Duodenal mucosa (tissue), 2 donors: ENCODE measurements around the gene TTBK1.

ENCODE experiments used
- H3K27ac ChIP-seq: one replicate; pipeline ENCODE4 v1.7.0; 2013; ENCODE audit warnings: low read depth, low read length
- H3K27me3 ChIP-seq, 2 donors: one replicate each; pipeline ENCODE4 v1.7.0; 2013; ENCODE audit warnings: low read length in 2 of 2, control low read depth in 1 of 2; ENCODE audit not compliant: insufficient read depth in 2 of 2, control insufficient read depth in 1 of 2
- H3K36me3 ChIP-seq, 2 donors: one replicate each; pipeline ENCODE4 v1.7.0; 2013; ENCODE audit warnings: low read length in 2 of 2, control low read depth in 1 of 2; ENCODE audit not compliant: insufficient read depth in 2 of 2, control insufficient read depth in 1 of 2
- H3K4me1 ChIP-seq, 2 donors: one replicate each; pipeline ENCODE4 v1.7.0; 2013; ENCODE audit warnings: low read length in 2 of 2, control low read depth in 1 of 2; ENCODE audit not compliant: insufficient read depth in 2 of 2, control insufficient read depth in 1 of 2
- H3K4me3 ChIP-seq, 2 donors: one replicate each; pipeline ENCODE4 v1.7.0; 2013; ENCODE audit warnings: low read length in 2 of 2, low read depth in 1 of 2
- H3K9ac ChIP-seq, 2 donors: one replicate each; pipeline ENCODE4 v1.7.0; 2013; ENCODE audit warnings: low read length in 2 of 2, low read depth in 1 of 2
- H3K9me3 ChIP-seq, 2 donors: one replicate each; pipeline ENCODE4 v1.7.0; 2013; ENCODE audit warnings: low read length in 2 of 2, control low read depth in 1 of 2; ENCODE audit not compliant: control insufficient read depth in 1 of 2

Gene TTBK1

DNA sequence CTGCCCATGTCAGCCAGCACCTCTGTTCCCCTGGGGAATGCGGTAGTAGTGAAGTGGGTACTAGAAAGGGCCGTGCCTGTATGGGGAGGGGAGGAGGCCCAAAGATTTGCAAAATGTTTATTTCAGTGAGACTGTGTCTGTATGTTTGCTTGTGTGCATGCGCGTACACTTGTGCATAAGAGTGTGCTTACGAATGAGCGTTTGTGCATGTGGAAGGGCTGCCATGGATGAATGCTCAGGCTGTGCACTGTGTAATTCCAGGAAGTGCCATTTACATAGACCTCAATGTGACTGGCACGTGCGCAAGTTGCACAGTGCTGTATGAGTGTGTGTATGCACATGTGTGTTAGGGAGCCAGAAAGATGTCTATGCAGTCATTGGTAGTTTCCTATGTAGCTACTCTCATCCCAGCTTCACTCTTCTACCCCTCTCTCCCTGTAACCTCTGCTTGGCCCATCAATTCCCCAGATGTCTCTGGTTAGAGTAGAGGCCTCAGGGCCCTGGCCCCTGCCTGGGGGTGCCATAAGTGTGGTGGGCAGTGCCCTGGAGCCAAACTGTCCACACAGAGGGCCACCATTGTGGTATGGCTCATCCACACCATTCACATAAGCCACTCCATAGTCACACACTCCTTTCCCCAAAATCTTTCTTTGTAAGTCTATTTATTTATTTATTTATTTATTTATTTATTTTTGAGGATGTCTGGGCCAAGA lies 28.0 kb downstream of the TTBK1 start:
- peak overlapping the region; percentile 33 for H3K27ac ChIP-seq

DNA sequence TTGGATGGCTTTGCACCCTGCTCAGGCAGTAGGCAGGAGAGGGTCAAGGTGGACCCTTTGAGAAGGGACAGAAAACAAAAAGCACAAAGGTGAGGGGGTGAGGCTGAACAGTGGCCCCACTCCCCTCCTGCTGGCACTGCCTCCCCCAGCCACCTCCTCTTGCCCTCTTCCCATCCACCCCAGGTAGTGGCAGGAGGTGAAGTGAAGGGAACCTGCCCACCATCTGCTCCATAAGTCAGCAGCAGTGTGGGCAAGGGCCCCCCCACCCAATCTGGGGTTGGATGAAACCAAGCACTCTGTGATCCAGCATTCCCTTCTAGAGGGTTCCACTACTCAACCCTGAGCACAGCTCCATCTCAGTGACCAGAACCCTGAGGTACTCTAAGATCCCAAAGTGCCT lies 28.7 kb downstream of the TTBK1 start:
- Histone ChIP-seq H3K9ac (no peak overlapping the region), H3K27me3 (peaks cover 0 to 3% of the 10 kb centered on the region in 2 donors), H3K9me3 (no peaks in the 10 kb centered on the region), H3K27ac (no peak overlapping the region), H3K36me3 (no peaks in the 10 kb centered on the region), H3K4me3 (no peak overlapping the region), H3K4me1 (peaks cover 58 to 77% of the 10 kb centered on the region in 2 donors)

More for the DNA sequence above, 28.0 kb downstream of the TTBK1 start:
- peaks cover 0 to 3% of the 10 kb centered on the region in 2 donors for H3K27me3 ChIP-seq
- H3K4me3 ChIP-seq, result no peak overlapping the region
- peaks cover 55 to 70% of the 10 kb centered on the region in 2 donors for H3K4me1 ChIP-seq
- no peaks in the 10 kb centered on the region for H3K36me3 ChIP-seq
- H3K9me3 ChIP-seq, result no peaks in the 10 kb centered on the region
- H3K9ac ChIP-seq, result peak overlapping the region; percentile 28 to 30

DNA sequence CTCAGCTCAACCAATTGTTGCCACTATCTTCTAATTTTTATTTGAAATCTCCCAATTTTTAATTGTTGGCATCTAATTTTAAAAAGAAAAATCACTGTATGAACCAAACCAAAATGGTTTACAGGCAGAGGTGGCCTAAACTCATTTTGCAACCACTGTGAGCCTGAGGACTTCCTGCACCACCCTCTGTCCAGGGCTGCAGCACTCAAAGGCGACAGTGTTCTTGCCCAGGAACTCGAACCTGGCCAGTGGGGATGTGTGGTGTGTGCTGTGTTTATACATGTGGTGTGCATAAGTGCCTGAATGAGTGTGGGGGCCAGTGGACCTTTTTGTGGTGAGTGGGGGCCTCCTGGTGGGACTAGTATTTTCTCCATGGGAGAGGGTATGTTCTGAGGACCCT lies 30.4 kb downstream of the TTBK1 start:
- H3K9me3 ChIP-seq, result no peaks in the 10 kb centered on the region
- peaks cover 0 to 3% of the 10 kb centered on the region in 2 donors for H3K27me3 ChIP-seq
- peaks cover 48 to 77% of the 10 kb centered on the region in 2 donors for H3K4me1 ChIP-seq
- peak overlapping the region in 1 of 2 donors; percentile 83 for H3K9ac ChIP-seq
- H3K4me3 ChIP-seq, result no peak overlapping the region
- no peaks in the 10 kb centered on the region for H3K36me3 ChIP-seq
- H3K27ac ChIP-seq, result no peak overlapping the region

DNA sequence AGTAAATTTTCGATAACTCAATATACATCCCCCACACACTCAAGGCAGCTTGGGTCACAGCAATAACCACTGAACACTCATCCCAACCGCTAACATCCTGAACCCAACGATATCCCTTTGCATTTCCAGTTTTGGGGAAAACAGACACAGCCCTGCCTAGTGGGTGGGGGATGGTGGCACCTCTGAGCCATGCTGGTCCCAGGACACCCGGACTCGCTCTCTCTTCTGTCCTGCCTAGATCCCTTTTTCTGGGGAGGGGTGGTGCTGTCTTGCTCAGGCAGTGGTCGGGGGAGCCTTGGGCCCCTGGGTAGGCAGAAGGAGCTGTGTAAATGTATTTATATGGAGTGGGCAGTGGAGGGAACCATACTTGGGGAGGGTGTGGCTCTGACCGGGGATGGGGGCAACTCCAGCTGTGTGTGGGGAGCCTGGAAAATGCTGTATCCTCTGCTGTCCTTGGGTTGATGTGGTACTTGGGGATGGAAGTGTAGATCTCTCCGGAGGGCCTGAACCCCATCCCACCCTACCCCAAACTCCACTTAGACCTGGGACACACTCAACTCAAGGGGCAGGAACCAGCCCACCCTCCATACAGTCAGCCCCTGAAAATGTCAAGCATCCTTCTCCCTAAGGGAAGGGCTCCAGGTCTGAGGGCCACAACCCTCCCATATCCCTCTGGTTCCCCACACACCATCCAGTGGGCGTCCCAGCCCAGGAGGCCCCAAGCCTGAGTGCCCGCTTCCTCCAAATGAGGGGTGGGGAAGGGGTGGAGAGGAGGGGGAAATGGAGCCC lies 31.0 kb downstream of the TTBK1 start:
- no peaks in the 10 kb centered on the region for H3K9me3 ChIP-seq
- H3K27me3 ChIP-seq, result no peaks in the 10 kb centered on the region
- H3K27ac ChIP-seq, result peak overlapping the region; percentile 77
- no peaks in the 10 kb centered on the region for H3K36me3 ChIP-seq
- peak overlapping the region; percentile 67 to 77 for H3K4me3 ChIP-seq
- peaks cover 48 to 77% of the 10 kb centered on the region in 2 donors for H3K4me1 ChIP-seq
- H3K9ac ChIP-seq, result peak overlapping the region; percentile 81 to 83

DNA sequence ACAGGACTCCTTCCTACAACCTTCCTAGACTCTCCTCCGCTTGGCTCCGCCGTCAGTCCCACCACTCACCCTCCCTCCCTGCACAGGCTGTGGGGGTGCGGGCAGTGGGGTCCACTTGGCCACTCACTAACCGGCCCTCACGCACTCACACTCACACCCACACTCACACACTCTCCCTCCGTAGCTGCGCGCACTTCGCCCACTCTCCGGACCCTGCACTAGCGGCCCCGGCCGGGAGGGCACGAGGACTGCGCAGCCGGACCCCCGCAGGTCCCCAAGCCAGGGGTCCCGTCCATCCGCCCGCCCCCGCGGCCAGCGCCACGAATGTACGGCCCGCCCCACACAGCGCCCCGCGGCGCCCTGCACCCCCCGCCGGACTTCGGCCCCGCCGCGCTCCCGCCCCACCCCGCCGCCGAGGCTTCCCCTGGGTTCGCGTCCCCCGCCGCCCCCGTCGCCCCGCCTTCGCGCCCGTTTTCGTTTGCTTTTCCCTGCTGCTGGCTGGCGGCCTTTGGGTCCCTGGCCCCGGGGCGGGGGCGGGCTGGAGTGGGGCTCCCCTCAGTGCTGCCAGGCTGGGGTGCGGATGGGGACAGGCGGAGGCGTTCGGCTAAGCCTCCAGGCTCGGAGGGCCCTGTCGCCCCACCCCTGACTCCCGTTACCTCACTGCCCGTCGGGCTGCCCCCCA lies 31.8 kb downstream of the TTBK1 start:
- peaks cover 47 to 73% of the 10 kb centered on the region in 2 donors for H3K4me1 ChIP-seq
- peak overlapping the region; percentile 67 to 77 for H3K4me3 ChIP-seq
- peak overlapping the region; percentile 81 to 83 for H3K9ac ChIP-seq
- no peaks in the 10 kb centered on the region for H3K9me3 ChIP-seq
- no peaks in the 10 kb centered on the region for H3K27me3 ChIP-seq
- H3K36me3 ChIP-seq, result no peaks in the 10 kb centered on the region
- H3K27ac ChIP-seq, result peak overlapping the region; percentile 85

DNA sequence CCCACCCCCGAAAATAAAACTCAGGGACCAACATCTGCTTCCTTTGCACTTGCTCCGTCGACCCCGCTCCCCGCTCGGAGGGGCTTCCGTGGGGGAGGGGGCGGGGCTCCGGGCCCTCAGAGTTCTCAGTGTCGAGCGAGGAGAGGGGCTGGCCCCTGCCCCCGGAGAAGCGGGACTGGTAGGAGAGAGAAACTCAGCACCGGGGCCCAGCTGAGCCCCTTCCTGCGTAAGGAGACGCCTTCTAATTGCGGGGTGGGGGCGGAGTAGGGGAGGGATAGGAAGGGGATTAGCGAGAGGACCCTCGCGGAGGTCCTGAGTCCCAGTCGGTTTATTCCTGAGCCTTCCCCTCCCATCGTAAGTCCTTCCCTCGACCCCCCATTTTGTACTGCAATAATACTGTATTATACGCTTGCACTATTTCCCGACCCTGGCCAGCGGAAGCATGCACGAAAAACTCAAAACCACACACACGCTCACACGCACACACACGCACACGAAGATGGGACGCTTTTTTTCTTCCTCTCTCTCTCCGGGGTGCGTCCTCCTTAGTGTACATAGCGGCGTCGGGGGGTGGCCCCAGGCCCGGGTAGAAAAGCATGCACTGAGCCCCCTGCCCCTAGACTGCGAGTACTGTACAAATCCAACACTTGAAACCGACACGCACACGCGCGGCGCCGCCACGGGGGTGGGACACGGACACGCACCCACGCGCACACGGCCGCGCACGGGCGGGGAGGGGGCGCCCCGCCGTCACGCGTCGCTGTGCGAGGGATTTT lies 32.7 kb downstream of the TTBK1 start:
- Histone ChIP-seq H3K9ac (peak overlapping the region; percentile 12 to 75), H3K4me3 (peak overlapping the region; percentile 56 to 67), H3K9me3 (no peaks in the 10 kb centered on the region), H3K27me3 (no peaks in the 10 kb centered on the region), H3K27ac (peak overlapping the region; percentile 85), H3K36me3 (no peaks in the 10 kb centered on the region), H3K4me1 (peaks cover 42 to 64% of the 10 kb centered on the region in 2 donors)

DNA sequence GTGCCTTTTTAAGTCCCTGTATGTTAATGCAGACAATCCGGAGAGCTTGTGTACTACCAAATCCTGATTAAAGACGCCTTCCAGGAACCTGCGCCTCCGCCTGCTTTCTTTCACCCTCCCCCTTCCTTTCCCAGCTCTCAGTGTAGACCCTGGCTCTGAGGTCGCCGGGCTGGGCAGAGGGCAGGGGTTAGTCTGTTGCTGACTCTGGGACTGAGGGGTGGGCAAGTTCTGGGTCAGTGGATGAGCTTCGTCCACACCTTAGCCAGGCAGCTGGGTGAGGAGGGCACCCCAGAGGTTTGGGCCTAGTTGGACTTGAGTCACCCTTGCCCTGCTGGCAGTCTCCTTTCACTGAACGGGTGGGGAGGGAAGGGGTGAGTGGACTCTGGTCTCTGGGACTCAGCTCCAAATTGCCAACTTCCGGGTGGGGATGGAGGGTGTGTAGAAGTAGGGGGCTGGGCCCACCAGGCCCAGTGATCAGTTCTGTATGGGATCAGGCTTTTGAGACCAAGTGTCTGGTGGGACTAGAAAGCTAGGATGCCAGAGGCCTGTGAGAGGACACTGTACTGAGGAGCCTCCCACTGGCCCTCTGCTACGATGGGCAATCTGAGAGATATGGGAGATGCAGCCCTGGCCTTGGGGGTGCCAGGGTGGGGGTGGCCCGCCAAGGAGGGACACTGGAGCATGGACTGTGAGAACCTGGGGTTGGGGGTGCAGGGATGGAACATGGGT lies 33.5 kb downstream of the TTBK1 start:
- Histone ChIP-seq H3K27ac (peak overlapping the region; percentile 85), H3K9me3 (no peaks in the 10 kb centered on the region), H3K4me3 (peak overlapping the region; percentile 56 to 67), H3K36me3 (no peaks in the 10 kb centered on the region), H3K9ac (peak overlapping the region; percentile 18 to 75), H3K4me1 (peaks cover 38 to 59% of the 10 kb centered on the region in 2 donors), H3K27me3 (no peaks in the 10 kb centered on the region)

DNA sequence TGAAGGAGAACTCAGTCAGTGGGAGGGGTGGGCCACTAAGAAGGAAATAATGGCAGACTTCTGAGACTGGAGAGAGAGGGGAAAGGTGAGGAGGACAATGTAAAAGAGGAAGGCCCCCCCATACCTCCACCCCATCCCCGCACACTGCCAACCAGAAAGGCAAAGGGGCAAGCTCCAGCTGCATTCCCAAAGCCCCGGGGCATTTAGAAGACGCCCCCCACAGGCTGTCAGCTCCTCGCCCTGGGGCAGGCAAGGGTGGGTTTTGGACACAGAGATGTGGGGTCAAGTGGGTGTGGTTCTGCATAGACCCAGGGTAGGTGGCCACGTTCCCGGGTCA lies 34.0 kb downstream of the TTBK1 start:
- H3K4me3 ChIP-seq, result peak overlapping the region in 1 of 2 donors; percentile 1
- peak overlapping the region; percentile 85 for H3K27ac ChIP-seq
- peak overlapping the region; percentile 18 to 75 for H3K9ac ChIP-seq
- H3K4me1 ChIP-seq, result peaks cover 38 to 54% of the 10 kb centered on the region in 2 donors
- H3K27me3 ChIP-seq, result no peaks in the 10 kb centered on the region
- no peaks in the 10 kb centered on the region for H3K9me3 ChIP-seq
- no peaks in the 10 kb centered on the region for H3K36me3 ChIP-seq
